ENCODE measurements around the gene ULK4. TPM values are rescaled to one million over a fixed set of nuclear protein-coding genes. Genes with fewer than 3 reads are reported as not detected.

Gene ULK4
- total and polyA plus RNA-seq, 10 donors: 2.0 to 33.3 (median 12.9) TPM

- Histone ChIP-seq H3K4me1 (no peaks in the 10 kb centered on the region), H3K27ac (no peak overlapping the region), H3K9me3 (peaks cover 0 to 45% (median 34%) of the 10 kb centered on the region in 8 donors), H3K27me3 (replicated peaks in 1 of 7) (no peaks in the 10 kb centered on the region), H3K4me3 (no peak overlapping the region), H3K36me3 (no peaks in the 10 kb centered on the region)
- TF ChIP-seq POLR2A (IDR thresholded peaks at IDR 0.05) (no peak), POLR2AphosphoS5 (IDR thresholded peaks at IDR 0.05) (no peak), CTCF (IDR thresholded peaks at IDR 0.05 in 8 of 11, conservative IDR thresholded peaks at IDR 0.05 in 3 of 11) (no peak)
- 95 to 100% (median 99%) methylated on average over 6 to 7 of the region's 7 CpGs for WGBS, 5 donors
- no peak for DNase-seq
- intact Hi-C loops (cut with DNase I; ENCODE audit: low total_unique reads): no loop called here
Observed at GRCh38 chr3:41508063-41508696, 453.7 kb downstream of the ULK4 start.

DNA sequence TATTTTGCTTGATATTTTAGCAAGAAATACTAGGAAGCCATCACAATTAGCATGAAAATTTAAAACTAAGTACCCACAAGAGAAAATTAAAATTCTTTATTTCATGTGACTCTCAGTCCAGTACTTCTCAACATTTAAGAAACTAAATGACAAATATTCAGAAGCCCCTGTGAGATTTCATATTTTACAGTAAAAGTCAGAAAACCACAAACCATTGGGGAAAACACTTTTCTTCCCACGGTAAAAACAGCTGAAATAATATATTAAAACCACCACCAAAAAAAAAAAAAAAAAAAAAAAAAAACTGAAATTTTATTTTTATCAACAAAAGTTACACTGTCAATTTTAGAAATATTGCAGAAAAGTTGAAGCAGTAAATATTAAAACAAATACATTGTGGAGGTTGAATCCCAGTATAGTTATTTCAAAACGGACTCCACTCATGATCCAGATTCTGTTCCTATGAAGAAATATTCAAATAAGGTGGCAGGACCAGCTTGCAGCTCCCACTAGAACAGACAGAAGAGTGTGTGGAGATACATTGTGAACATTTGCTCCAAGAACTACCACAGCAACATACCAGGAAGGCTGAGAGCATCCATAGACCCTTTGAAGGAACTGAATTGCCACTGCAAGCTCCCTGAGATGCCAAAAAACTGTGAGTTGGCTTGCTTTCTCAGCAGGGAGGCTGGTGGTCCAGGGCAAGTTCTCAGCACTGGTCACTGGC, 454.4 kb downstream of the ULK4 start:
- no peak for TF ChIP-seq POLR2AphosphoS5 (IDR thresholded peaks at IDR 0.05)
- TF ChIP-seq CTCF (IDR thresholded peaks at IDR 0.05 in 8 of 11, conservative IDR thresholded peaks at IDR 0.05 in 3 of 11): no peak
- no peak for TF ChIP-seq POLR2A (IDR thresholded peaks at IDR 0.05)
- Histone ChIP-seq H3K27ac (no peak overlapping the region), H3K4me3 (no peak overlapping the region), H3K36me3 (no peaks in the 10 kb centered on the region), H3K27me3 (replicated peaks in 1 of 7) (no peaks in the 10 kb centered on the region), H3K4me1 (no peaks in the 10 kb centered on the region), H3K9me3 (peaks cover 0 to 41% (median 30%) of the 10 kb centered on the region in 8 donors)
- WGBS, 5 donors: 58 to 73% (median 70%) methylated on average over 2 of the region's 2 CpGs
- no peak for DNase-seq
- intact Hi-C loops (cut with DNase I; ENCODE audit: low total_unique reads): no loop called here

DNA sequence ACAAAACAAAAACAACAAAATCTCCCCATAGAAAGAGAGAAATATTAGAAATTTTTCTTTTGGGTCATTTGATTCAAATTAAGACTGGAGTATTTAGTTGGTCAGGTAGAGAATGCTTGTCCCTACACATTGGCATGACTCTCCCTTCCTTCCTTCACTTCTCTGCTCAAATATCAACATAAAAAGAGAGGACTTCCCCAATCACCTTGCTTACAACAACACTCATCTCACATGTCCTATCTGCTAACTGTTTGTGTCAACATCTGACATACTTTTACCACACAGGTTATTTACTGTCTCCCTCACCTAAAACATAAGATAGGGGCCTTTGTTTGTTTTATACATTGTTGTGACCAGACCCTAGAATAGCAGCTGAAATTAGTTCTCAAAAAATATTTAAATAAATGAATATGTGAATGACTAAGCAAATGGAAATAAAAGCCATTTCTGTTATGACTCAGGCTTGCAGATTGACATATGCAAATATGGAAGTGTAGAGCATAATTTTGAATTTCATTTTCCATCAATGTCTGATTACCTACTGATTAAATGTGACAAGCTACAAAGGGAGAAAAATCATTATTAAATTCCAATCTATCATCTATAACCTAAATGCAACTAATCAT, 457.8 kb downstream of the ULK4 start:
- Histone ChIP-seq H3K36me3 (no peaks in the 10 kb centered on the region), H3K4me3 (no peak overlapping the region), H3K4me1 (no peaks in the 10 kb centered on the region), H3K27ac (no peak overlapping the region), H3K27me3 (replicated peaks in 1 of 7) (no peaks in the 10 kb centered on the region), H3K9me3 (peaks cover 0 to 15% (median 9%) of the 10 kb centered on the region in 8 donors)
- no peak for TF ChIP-seq CTCF (IDR thresholded peaks at IDR 0.05 in 8 of 11, conservative IDR thresholded peaks at IDR 0.05 in 3 of 11)
- TF ChIP-seq POLR2AphosphoS5 (IDR thresholded peaks at IDR 0.05): no peak
- no peak for TF ChIP-seq POLR2A (IDR thresholded peaks at IDR 0.05)
- DNase-seq: no peak
- intact Hi-C loops (cut with DNase I; ENCODE audit: low total_unique reads): no loop called here

- no peak overlapping the region for H3K4me3 ChIP-seq
- no peaks in the 10 kb centered on the region for H3K4me1 ChIP-seq
- no peak overlapping the region for H3K27ac ChIP-seq
- intact Hi-C loops (cut with DNase I; ENCODE audit: low total_unique reads): no loop called here
- no peaks in the 10 kb centered on the region for H3K36me3 ChIP-seq
- no peaks in the 10 kb centered on the region for H3K27me3 ChIP-seq (replicated peaks in 1 of 7)
- DNase-seq: no peak
- H3K9me3 ChIP-seq: no peaks in the 10 kb centered on the region
- no peak for TF ChIP-seq POLR2AphosphoS5 (IDR thresholded peaks at IDR 0.05)
- no peak for TF ChIP-seq POLR2A (IDR thresholded peaks at IDR 0.05)
- no peak for TF ChIP-seq CTCF (IDR thresholded peaks at IDR 0.05 in 8 of 11, conservative IDR thresholded peaks at IDR 0.05 in 3 of 11)
Observed at GRCh38 chr3:41502481-41502880, 459.4 kb downstream of the ULK4 start.

All from spleen (tissue), 11 donors.